ENCODE measurements around the gene RXFP1.

RXFP1 gene

DNA sequence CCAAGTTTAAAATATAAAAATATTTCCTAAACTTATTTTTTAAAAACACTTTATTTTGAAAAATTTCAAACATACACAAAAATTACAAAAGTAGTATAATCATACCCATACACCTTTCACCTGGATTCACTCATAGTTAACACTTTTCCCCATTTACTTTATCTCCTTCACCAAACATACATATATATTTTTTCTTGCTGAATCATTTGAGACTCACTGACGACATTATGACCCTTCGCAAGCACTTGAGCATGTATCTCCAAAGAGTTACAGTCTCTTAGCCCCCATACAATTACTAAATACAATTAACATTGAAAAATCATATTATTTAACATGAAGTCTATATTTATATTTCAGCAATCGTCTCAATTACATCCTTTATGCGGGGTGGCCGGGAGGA lies 19.8 kb downstream of the RXFP1 start:
- no peaks in the 10 kb centered on the region for H3F3A ChIP-seq (ENCODE audit: insufficient read depth)
- H2AFZ ChIP-seq (ENCODE audit: low read depth, low read length, severe bottlenecking): no peak overlapping the region
- no peak overlapping the region for H3K27ac ChIP-seq (ENCODE audit: low read depth, low read length)
- no peaks in the 10 kb centered on the region for H4K20me1 ChIP-seq (ENCODE audit: low read depth, low read length)
- no peaks in the 10 kb centered on the region for H3K27me3 ChIP-seq (ENCODE audit: low read length)
- TF ChIP-seq, protein P1, sequence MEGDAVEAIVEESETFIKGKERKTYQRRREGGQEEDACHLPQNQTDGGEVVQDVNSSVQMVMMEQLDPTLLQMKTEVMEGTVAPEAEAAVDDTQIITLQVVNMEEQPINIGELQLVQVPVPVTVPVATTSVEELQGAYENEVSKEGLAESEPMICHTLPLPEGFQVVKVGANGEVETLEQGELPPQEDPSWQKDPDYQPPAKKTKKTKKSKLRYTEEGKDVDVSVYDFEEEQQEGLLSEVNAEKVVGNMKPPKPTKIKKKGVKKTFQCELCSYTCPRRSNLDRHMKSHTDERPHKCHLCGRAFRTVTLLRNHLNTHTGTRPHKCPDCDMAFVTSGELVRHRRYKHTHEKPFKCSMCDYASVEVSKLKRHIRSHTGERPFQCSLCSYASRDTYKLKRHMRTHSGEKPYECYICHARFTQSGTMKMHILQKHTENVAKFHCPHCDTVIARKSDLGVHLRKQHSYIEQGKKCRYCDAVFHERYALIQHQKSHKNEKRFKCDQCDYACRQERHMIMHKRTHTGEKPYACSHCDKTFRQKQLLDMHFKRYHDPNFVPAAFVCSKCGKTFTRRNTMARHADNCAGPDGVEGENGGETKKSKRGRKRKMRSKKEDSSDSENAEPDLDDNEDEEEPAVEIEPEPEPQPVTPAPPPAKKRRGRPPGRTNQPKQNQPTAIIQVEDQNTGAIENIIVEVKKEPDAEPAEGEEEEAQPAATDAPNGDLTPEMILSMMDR (IDR thresholded peaks at IDR 0.05; ENCODE audit: insufficient read depth, low read length, poor library complexity, severe bottlenecking): no peak
- TF ChIP-seq EZH2phosphoT487 (conservative IDR thresholded peaks at IDR 0.05; ENCODE audit: low read length): no peak
- H3K9ac ChIP-seq (ENCODE audit: low read length): no peak overlapping the region
- H3K9me3 ChIP-seq (ENCODE audit: insufficient read depth, low read length): no peaks in the 10 kb centered on the region
- H3K4me3 ChIP-seq (ENCODE audit: insufficient read depth, low read length, poor library complexity, severe bottlenecking): no peak overlapping the region
- no peak overlapping the region for H3K4me2 ChIP-seq (ENCODE audit: low read depth, low read length, poor library complexity, severe bottlenecking)
- no peaks in the 10 kb centered on the region for H3K9me2 ChIP-seq (replicated peaks; ENCODE audit: insufficient read depth, low read length)
- no peaks in the 10 kb centered on the region for H3K36me3 ChIP-seq (ENCODE audit: low read length)
- no peaks in the 10 kb centered on the region for H3K79me2 ChIP-seq (ENCODE audit: insufficient read depth, low read length)

DNA sequence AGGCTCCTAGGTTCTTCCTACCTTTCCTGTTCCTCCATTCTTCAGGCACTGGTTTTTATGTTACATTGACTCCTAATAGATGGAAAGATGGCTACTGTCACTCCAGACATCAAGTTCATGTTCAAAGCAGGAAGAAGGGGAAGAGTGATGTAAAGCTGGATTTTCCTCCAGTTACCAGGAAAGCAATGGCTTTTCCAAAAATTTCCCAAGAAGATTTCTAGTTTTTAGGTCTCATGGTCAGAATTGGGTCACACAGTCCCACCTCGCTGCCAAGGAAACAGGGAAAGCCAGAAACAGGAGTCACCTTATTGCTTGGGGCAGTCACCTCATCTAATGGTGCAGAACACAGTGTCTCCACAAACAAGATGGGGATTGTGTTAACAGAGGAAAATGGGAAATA lies 21.5 kb downstream of the RXFP1 start:
- H3K36me3 ChIP-seq (ENCODE audit: low read length): no peaks in the 10 kb centered on the region

GRCh38 chr4:158544141-158544540 lies 22.5 kb downstream of the RXFP1 start:
- Histone ChIP-seq H3K27me3 (ENCODE audit: low read length) (no peaks in the 10 kb centered on the region), H3K9me2 (replicated peaks; ENCODE audit: insufficient read depth, low read length) (no peaks in the 10 kb centered on the region)
- TF ChIP-seq EZH2phosphoT487 (conservative IDR thresholded peaks at IDR 0.05; ENCODE audit: low read length): no peak
- TF ChIP-seq, protein P1 (IDR thresholded peaks at IDR 0.05; ENCODE audit: insufficient read depth, low read length, poor library complexity, severe bottlenecking): no peak

More for the DNA sequence above, 21.5 kb downstream of the RXFP1 start:
- Histone ChIP-seq H3K27me3 (ENCODE audit: low read length) (no peaks in the 10 kb centered on the region), H3K4me2 (ENCODE audit: low read depth, low read length, poor library complexity, severe bottlenecking) (no peak overlapping the region), H3F3A (ENCODE audit: insufficient read depth) (no peaks in the 10 kb centered on the region), H3K27ac (ENCODE audit: low read depth, low read length) (no peak overlapping the region), H3K9me3 (ENCODE audit: insufficient read depth, low read length) (no peaks in the 10 kb centered on the region), H3K9me2 (replicated peaks; ENCODE audit: insufficient read depth, low read length) (no peaks in the 10 kb centered on the region), H2AFZ (ENCODE audit: low read depth, low read length, severe bottlenecking) (no peak overlapping the region), H3K9ac (ENCODE audit: low read length) (no peak overlapping the region), H3K79me2 (ENCODE audit: insufficient read depth, low read length) (no peaks in the 10 kb centered on the region), H4K20me1 (ENCODE audit: low read depth, low read length) (no peaks in the 10 kb centered on the region), H3K4me3 (ENCODE audit: insufficient read depth, low read length, poor library complexity, severe bottlenecking) (no peak overlapping the region)
- no peak for TF ChIP-seq EZH2phosphoT487 (conservative IDR thresholded peaks at IDR 0.05; ENCODE audit: low read length)
- TF ChIP-seq, protein P1 (IDR thresholded peaks at IDR 0.05; ENCODE audit: insufficient read depth, low read length, poor library complexity, severe bottlenecking): no peak

More at GRCh38 chr4:158544141-158544540, 22.5 kb downstream of the RXFP1 start:
- H3K27ac ChIP-seq (ENCODE audit: low read depth, low read length): no peak overlapping the region
- H3K36me3 ChIP-seq (ENCODE audit: low read length): no peaks in the 10 kb centered on the region
- no peaks in the 10 kb centered on the region for H4K20me1 ChIP-seq (ENCODE audit: low read depth, low read length)
- H3K9me3 ChIP-seq (ENCODE audit: insufficient read depth, low read length): no peaks in the 10 kb centered on the region
- no peak overlapping the region for H2AFZ ChIP-seq (ENCODE audit: low read depth, low read length, severe bottlenecking)
- no peaks in the 10 kb centered on the region for H3F3A ChIP-seq (ENCODE audit: insufficient read depth)
- H3K79me2 ChIP-seq (ENCODE audit: insufficient read depth, low read length): no peaks in the 10 kb centered on the region
- H3K4me3 ChIP-seq (ENCODE audit: insufficient read depth, low read length, poor library complexity, severe bottlenecking): no peak overlapping the region
- H3K9ac ChIP-seq (ENCODE audit: low read length): no peak overlapping the region
- no peak overlapping the region for H3K4me2 ChIP-seq (ENCODE audit: low read depth, low read length, poor library complexity, severe bottlenecking)

All from SU-DHL-6 (cell line).